ENCODE measurements around the gene CIZ1.

DNA sequence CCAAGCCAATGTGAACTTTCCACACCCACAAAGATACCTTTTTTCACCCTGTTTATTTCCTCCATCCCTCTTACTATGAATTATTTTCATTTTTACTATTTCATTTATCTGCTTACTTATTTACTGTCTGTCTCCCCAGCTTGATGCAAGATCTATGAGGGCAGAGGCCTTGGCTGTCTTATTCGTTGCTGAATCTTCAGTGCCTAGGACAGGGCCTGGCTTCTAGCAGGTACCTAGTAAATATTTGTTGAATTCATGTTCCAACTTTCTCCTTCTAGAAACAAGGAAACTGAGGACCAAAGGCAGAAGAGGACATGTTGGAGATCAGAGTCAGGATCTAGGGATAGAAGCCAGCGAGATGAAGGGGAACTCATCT is 11.3 kb upstream of the CIZ1 start:
- no peak for TF ChIP-seq FOSL2 (IDR thresholded peaks at IDR 0.05)
- no peak for TF ChIP-seq FOSL2 (CRISPR knock-in tag; IDR thresholded peaks at IDR 0.05)
- no peak for TF ChIP-seq POLR2A (IDR thresholded peaks at IDR 0.05; ENCODE audit: low read length)
- no peak for TF ChIP-seq CTCF (IDR thresholded peaks at IDR 0.05)
- TF ChIP-seq MYC (IDR thresholded peaks at IDR 0.05; ENCODE audit: borderline replicate concordance, low read length): no peak
- TF ChIP-seq BHLHE40 (IDR thresholded peaks at IDR 0.05; ENCODE audit: low read depth, low read length): no peak
- no peak for TF ChIP-seq USF2 (IDR thresholded peaks at IDR 0.05)
